Activated naive CD4-positive, alpha-beta T cell treated with anti-CD3 and anti-CD28 coated beads for 36 hours (primary cell): Measurements from ENCODE around the gene GJB6. TPM values are rescaled to one million over a fixed set of nuclear protein-coding genes. Genes with fewer than 3 reads are reported as not detected.
"Not testable (repeated sequence)": the region's sequence is repeated elsewhere in the genome, so short reads cannot be mapped to it uniquely, and the experiment has no call there.

Experiments
- CTCF ChIA-PET: fragments of 350-600 bp; sonication (Branson Sonifier 250); formaldehyde crosslinking; loops from one replicate; lab custom pipeline; 2021; ENCODE audit warnings: antibody characterized with exemption; lab: Charles Lee
- DNase-seq: peaks from one replicate; pipeline ENCODE4 v3.0.0-alpha.2; 2020
- H3K27ac Mint-ChIP-seq: one replicate; pipeline ENCODE4 v1.8.0; 2021; ENCODE audit warnings: mild to moderate bottlenecking, mixed read lengths
- H3K27me3 Mint-ChIP-seq: one replicate; pipeline ENCODE4 v1.8.0; 2021; ENCODE audit warnings: low read depth, mixed read lengths
- H3K36me3 Mint-ChIP-seq: one replicate; pipeline ENCODE4 v1.8.0; 2021; ENCODE audit warnings: low read depth, mixed read lengths
- H3K4me1 Mint-ChIP-seq: one replicate; pipeline ENCODE4 v1.8.0; 2021; ENCODE audit warnings: low read depth, mixed read lengths
- H3K4me3 Mint-ChIP-seq: one replicate; pipeline ENCODE4 v1.8.0; 2021; ENCODE audit warnings: mild to moderate bottlenecking, moderate library complexity, mixed read lengths
- H3K9me3 Mint-ChIP-seq: one replicate; pipeline ENCODE4 v1.8.0; 2021; ENCODE audit warnings: mixed read lengths
- intact Hi-C: fragments of 100-400 bp; cut with micrococcal nuclease; formaldehyde crosslinking; loops from one replicate; pipeline ENCODE4 v1.15.1; 2023
- total RNA-seq, 2 experiments: library from RNA; stranded (reverse); gene quantifications; one replicate each; pipeline ENCODE4 v1.2.3, GENCODE V29; 2021

Gene GJB6
- total RNA-seq: under 1 TPM; 0.30 to 0.50 TPM

- peak; percentile 39 for DNase-seq
- peaks cover 21% of the 10 kb centered on the region for H3K27me3 Mint-ChIP-seq
- H3K4me1 Mint-ChIP-seq: peaks cover 8% of the 10 kb centered on the region
- H3K4me3 Mint-ChIP-seq: peak within 1 kb of the TSS; percentile 71
- CTCF ChIA-PET: no interaction called here
- no peaks in the 10 kb centered on the region for H3K36me3 Mint-ChIP-seq
- intact Hi-C loops: no loop called here
- no peaks in the 10 kb centered on the region for H3K9me3 Mint-ChIP-seq
- no peak within 1 kb of the TSS for H3K27ac Mint-ChIP-seq
Measured at GRCh38 chr13:20231839-20232555, at the start of gene GJB6. Gene GJB6 (minus strand): TSS chr13:20232319. CDS start chr13:20223480, 8,839 bp downstream.

DNA sequence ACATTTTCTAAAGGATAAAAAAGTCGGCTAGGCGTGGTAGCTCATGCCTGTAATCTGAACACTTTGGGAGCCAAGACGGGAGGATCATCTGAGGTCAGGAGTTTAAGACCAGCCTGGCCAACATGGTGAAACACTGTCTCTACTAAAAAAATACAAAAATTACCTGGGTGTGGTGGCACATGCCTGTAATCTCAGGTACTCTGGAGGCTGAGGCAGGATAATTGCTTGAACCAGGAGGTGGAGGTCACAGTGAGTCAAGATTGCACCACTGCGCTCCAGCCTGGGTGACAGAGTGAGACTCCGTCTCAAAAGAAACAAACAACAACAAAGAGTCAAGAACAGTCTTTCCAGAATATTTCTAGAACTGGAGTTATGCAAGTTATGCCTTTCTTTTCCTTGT lies 44.8 kb upstream of the GJB6 start:
- H3K27ac Mint-ChIP-seq, H3K9me3 Mint-ChIP-seq, H3K36me3 Mint-ChIP-seq, H3K4me1 Mint-ChIP-seq, H3K27me3 Mint-ChIP-seq, DNase-seq, H3K4me3 Mint-ChIP-seq, intact Hi-C loops: not testable (repeated sequence)
- CTCF ChIA-PET: interaction anchor here (0.6 kb wide), 1 partner anchor 52 kb away, joined by 3 read pairs; no protein-coding TSS in a partner anchor

GRCh38 chr13:20274466-20274865 lies 42.3 kb upstream of the GJB6 start:
- no peak overlapping the region for H3K4me3 Mint-ChIP-seq
- CTCF ChIA-PET: no interaction called here
- no peaks in the 10 kb centered on the region for H3K4me1 Mint-ChIP-seq
- H3K27me3 Mint-ChIP-seq: peaks cover 12% of the 10 kb centered on the region
- no peaks in the 10 kb centered on the region for H3K36me3 Mint-ChIP-seq
- intact Hi-C loops: no loop called here
- H3K9me3 Mint-ChIP-seq: no peaks in the 10 kb centered on the region
- H3K27ac Mint-ChIP-seq: no peak overlapping the region
- no peak for DNase-seq

DNA sequence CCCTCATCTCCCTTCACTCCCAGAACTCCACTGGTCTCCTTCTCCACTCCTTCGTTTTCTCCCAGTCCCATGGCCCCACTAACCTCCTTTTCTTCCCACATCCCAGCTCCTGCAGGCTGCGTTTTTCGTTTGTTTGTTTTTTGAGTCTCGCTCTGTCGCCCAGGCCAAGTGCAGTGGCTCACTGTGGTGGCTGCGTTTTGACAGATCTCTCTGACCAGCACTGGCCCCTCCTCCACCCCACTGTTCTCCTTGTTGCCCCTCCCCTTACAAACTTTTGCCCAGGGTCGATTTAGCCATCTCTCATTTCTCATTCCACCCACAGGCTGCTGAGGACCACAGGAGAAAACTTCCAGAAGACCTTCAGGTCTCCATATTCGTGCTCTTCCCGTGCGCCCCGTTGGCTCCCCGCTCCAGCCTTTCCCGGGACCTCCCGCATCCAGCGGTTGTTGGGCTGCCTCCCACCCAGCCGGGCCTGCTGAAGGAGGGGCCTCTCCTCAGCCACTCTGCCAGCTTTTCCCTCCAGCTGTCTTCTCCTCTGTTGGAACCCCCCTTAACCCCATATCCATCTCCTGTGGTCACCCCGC lies 40.6 kb upstream of the GJB6 start:
- intact Hi-C loops: no loop called here
- Mint-ChIP-seq H3K9me3 (no peaks in the 10 kb centered on the region), H3K36me3 (no peaks in the 10 kb centered on the region), H3K27ac (no peak overlapping the region), H3K4me1 (no peaks in the 10 kb centered on the region), H3K27me3 (peaks cover 12% of the 10 kb centered on the region), H3K4me3 (no peak overlapping the region)
- DNase-seq: no peak
- CTCF ChIA-PET: no interaction called here

GRCh38 chr13:20272104-20272503 lies 40.0 kb upstream of the GJB6 start:
- Mint-ChIP-seq H3K27me3 (peaks cover 12% of the 10 kb centered on the region), H3K4me3 (no peak overlapping the region), H3K36me3 (no peaks in the 10 kb centered on the region), H3K9me3 (no peaks in the 10 kb centered on the region), H3K27ac (no peak overlapping the region), H3K4me1 (no peaks in the 10 kb centered on the region)
- intact Hi-C loops: no loop called here
- CTCF ChIA-PET: no interaction called here
- no peak for DNase-seq

- CTCF ChIA-PET: no interaction called here
- no peak for DNase-seq
- H3K9me3 Mint-ChIP-seq: no peaks in the 10 kb centered on the region
- H3K27me3 Mint-ChIP-seq: peaks cover 15% of the 10 kb centered on the region
- no peaks in the 10 kb centered on the region for H3K4me1 Mint-ChIP-seq
- no peaks in the 10 kb centered on the region for H3K36me3 Mint-ChIP-seq
- intact Hi-C loops: no loop called here
- H3K4me3 Mint-ChIP-seq: no peak overlapping the region
- H3K27ac Mint-ChIP-seq: no peak overlapping the region
Measured at GRCh38 chr13:20271441-20271840, 39.3 kb upstream of the GJB6 start.

DNA sequence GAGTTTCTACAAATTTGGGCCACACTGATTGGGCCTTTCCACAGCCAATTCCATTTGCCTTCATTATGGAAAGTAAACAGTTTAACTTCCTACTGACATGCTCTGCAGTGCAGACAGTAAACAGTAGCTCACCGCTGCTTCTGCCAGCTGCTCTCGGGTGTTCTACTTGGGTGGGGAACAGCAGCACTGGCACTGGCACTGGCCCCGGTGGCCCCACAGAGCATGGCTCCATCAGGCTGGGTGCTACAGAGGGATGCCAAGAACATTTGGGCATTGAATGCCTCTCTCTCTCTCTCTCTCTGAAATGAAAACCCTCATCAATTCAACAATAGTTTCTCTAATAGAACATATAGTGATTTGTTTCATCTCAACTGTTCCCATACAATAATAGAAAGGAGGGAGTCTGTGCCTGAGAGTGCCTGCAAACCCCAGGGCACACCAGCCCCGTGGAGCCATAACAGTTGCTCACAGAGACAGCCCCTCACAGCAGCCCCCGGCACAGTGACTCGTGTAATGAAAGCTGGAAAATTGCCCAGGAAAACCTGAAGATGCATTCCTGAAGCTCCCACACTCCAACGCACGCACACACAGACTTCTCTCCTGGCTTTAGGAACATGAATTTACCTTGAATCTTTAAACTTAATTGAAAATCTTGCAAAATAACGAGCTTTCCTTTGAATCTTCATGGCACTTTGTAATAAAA lies 38.2 kb upstream of the GJB6 start:
- CTCF ChIA-PET: no interaction called here
- H3K4me1 Mint-ChIP-seq: no peaks in the 10 kb centered on the region
- DNase-seq: no peak
- H3K36me3 Mint-ChIP-seq: no peaks in the 10 kb centered on the region
- no peak overlapping the region for H3K27ac Mint-ChIP-seq
- peaks cover 15% of the 10 kb centered on the region for H3K27me3 Mint-ChIP-seq
- no peak overlapping the region for H3K4me3 Mint-ChIP-seq
- intact Hi-C loops: no loop called here
- H3K9me3 Mint-ChIP-seq: no peaks in the 10 kb centered on the region

GRCh38 chr13:20264271-20265018 lies 32.3 kb upstream of the GJB6 start:
- Mint-ChIP-seq H3K27me3 (peaks cover 3% of the 10 kb centered on the region), H3K4me3 (no peak overlapping the region), H3K27ac (no peak overlapping the region), H3K36me3 (no peaks in the 10 kb centered on the region), H3K9me3 (no peaks in the 10 kb centered on the region), H3K4me1 (peaks cover 8% of the 10 kb centered on the region)
- CTCF ChIA-PET: no interaction called here
- intact Hi-C loops: no loop called here
- DNase-seq: peak; percentile 28

GRCh38 chr13:20263393-20264044 lies 31.4 kb upstream of the GJB6 start:
- Mint-ChIP-seq H3K27me3 (peaks cover 3% of the 10 kb centered on the region), H3K27ac (no peak overlapping the region), H3K4me3 (no peak overlapping the region), H3K36me3 (no peaks in the 10 kb centered on the region), H3K9me3 (no peaks in the 10 kb centered on the region), H3K4me1 (peaks cover 8% of the 10 kb centered on the region)
- CTCF ChIA-PET: no interaction called here
- intact Hi-C loops: no loop called here
- no peak for DNase-seq

DNA sequence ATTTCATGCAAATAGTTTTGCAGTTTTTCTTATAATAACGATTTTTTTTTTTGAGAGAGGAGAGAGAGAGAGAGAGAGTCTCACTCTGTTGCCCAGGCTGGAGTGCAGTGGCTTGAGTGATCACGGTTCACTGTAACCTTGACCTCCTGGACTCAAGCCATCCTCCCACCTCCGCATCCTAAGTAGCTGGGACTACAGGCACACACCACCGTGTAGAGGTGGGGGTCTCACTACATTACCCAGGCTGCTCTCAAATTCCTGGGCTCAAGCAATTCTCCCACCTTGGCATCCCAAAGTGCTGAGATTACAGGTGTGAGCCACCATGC lies 26.8 kb upstream of the GJB6 start:
- intact Hi-C loops: no loop called here
- no peaks in the 10 kb centered on the region for H3K27me3 Mint-ChIP-seq
- H3K4me1 Mint-ChIP-seq: peaks cover 2% of the 10 kb centered on the region
- H3K9me3 Mint-ChIP-seq: no peaks in the 10 kb centered on the region
- H3K36me3 Mint-ChIP-seq: no peaks in the 10 kb centered on the region
- no peak overlapping the region for H3K27ac Mint-ChIP-seq
- no peak overlapping the region for H3K4me3 Mint-ChIP-seq
- DNase-seq: no peak
- CTCF ChIA-PET: no interaction called here

GRCh38 chr13:20258208-20258962 lies 26.3 kb upstream of the GJB6 start:
- Mint-ChIP-seq H3K9me3 (no peaks in the 10 kb centered on the region), H3K4me1 (no peaks in the 10 kb centered on the region), H3K27me3 (no peaks in the 10 kb centered on the region), H3K4me3 (no peak overlapping the region), H3K27ac (no peak overlapping the region), H3K36me3 (no peaks in the 10 kb centered on the region)
- CTCF ChIA-PET: no interaction called here
- intact Hi-C loops: no loop called here
- DNase-seq: no peak
